K562 (cell line): ENCODE data around the gene RXRA. TPM values are rescaled to one million over a fixed set of nuclear protein-coding genes. Genes with fewer than 3 reads are reported as not detected.

Source experiments
- ATAC-seq: fragments of 200-7000 bp; cut with Tn5 transposase; 3 replicates; pipeline ENCODE4 v1.9.1; 2020; ENCODE audit warnings: moderate library complexity
- BruUV-seq: library from RNA; stranded (reverse); fragments of 400-500 nt; replicated peaks from 2 replicates; lab custom pipeline; 2021; lab: Mats Ljungman, UMichigan
- CTCF ChIA-PET: fragments of 300-600 bp; formaldehyde crosslinking; extraction: SDS; loops from one replicate; lab custom pipeline; 2021; ENCODE audit warnings: low intra/inter-chr PET ratio; lab: Yijun Ruan, JAX
- POLR2A ChIA-PET: fragments of 300-600, 350-650 bp; sonication (Branson Sonifier 250); formaldehyde crosslinking; extraction: SDS; loops from one replicate; lab custom pipeline; 2021; ENCODE audit warnings: antibody characterized with exemption, inconsistent platforms; lab: Yijun Ruan, JAX
- DNase-seq, 4 experiments: peaks; one replicate each; pipeline versions ENCODE4 v3.0.0 to v3.0.0-alpha.2; 2011 to 2018; ENCODE audit warnings: low spot score in 3 of 4, mixed read lengths in 3 of 4; ENCODE audit errors: extremely low read depth in 1 of 4
- FAIRE-seq: peaks from 2 replicates; lab custom pipeline; 2011; peaks lifted over from hg19 to GRCh38; lab: Jason Lieb, UNC
- H2AFZ ChIP-seq: 2 replicates; pipeline ENCODE4 v1.6.0; 2011; ENCODE audit warnings: low read depth, low read length, control low read depth, inconsistent platforms
- H3K27ac ChIP-seq: fragments of 200-600 bp; 3 replicates; pipeline ENCODE4 v1.8.0; 2011; ENCODE audit warnings: low read depth, mild to moderate bottlenecking, control low read depth, inconsistent platforms, low read length, moderate library complexity, mixed read lengths; ENCODE audit errors: extremely low read depth
- H3K27me3 ChIP-seq, 2 experiments: fragments of 300-600 bp in 1 of 2; 2 replicates in 1 of 2; 3 replicates in 1 of 2; pipeline versions ENCODE4 v1.6.0 to v1.8.0; 2011; ENCODE audit warnings: inconsistent platforms in 2 of 2, low read length in 2 of 2, mild to moderate bottlenecking in 1 of 2, mixed read lengths in 1 of 2, moderate library complexity in 1 of 2; ENCODE audit not compliant: control insufficient read depth in 2 of 2, insufficient read depth in 2 of 2
- H3K36me3 ChIP-seq: fragments of 300-600 bp; 3 replicates; pipeline ENCODE4 v1.8.0; 2011; ENCODE audit warnings: mild to moderate bottlenecking, low read length, inconsistent platforms; ENCODE audit not compliant: control insufficient read depth, insufficient read depth
- H3K4me1 ChIP-seq, 2 experiments: fragments of 200-600 bp in 1 of 2; replicated peaks in 1 of 2; 2 replicates in 1 of 2; 3 replicates in 1 of 2; pipeline versions ENCODE4 v1.5.1 to v1.8.0; 2011; ENCODE audit warnings: inconsistent platforms in 2 of 2, low read length in 2 of 2, mild to moderate bottlenecking in 1 of 2, mixed read lengths in 1 of 2, moderate library complexity in 1 of 2; ENCODE audit not compliant: control insufficient read depth in 2 of 2, insufficient read depth in 2 of 2
- H3K4me2 ChIP-seq: 2 replicates; pipeline ENCODE4 v1.6.1; 2011; ENCODE audit warnings: low read length, control low read depth, inconsistent platforms, mixed read lengths; ENCODE audit not compliant: insufficient read depth
- H3K4me3 ChIP-seq: fragments of 200-600 bp; sonication (generic), shearing (Covaris generic); 2 replicates; pipeline ENCODE4 v1.5.1; 2016; ENCODE audit warnings: control low read depth, inconsistent platforms
- H3K79me2 ChIP-seq: fragments of 200-600 bp; 3 replicates; pipeline ENCODE4 v1.8.0; 2011; ENCODE audit warnings: low read length, inconsistent platforms; ENCODE audit not compliant: control insufficient read depth, insufficient read depth
- H3K9ac ChIP-seq, 2 experiments: 2 replicates each; pipeline versions ENCODE4 v1.6.0 to v1.6.1; 2011; ENCODE audit warnings: low read depth in 2 of 2, low read length in 2 of 2, control low read depth in 1 of 2, inconsistent platforms in 1 of 2, mild to moderate bottlenecking in 1 of 2, mixed read lengths in 1 of 2; ENCODE audit not compliant: insufficient read depth in 1 of 2
- H3K9me1 ChIP-seq: one replicate; pipeline ENCODE4 v1.6.0; 2011; ENCODE audit warnings: inconsistent platforms, mild to moderate bottlenecking, low read length, moderate library complexity; ENCODE audit not compliant: control insufficient read depth, insufficient read depth
- H3K9me3 ChIP-seq: replicated peaks from 2 replicates; pipeline ENCODE4 v1.5.1; 2011; ENCODE audit warnings: low read depth, low read length, inconsistent platforms; ENCODE audit not compliant: control insufficient read depth, insufficient read depth
- H4K20me1 ChIP-seq: replicated peaks from 2 replicates; pipeline ENCODE4 v1.6.1; 2011; ENCODE audit warnings: low read length, inconsistent platforms, mixed read lengths; ENCODE audit not compliant: control insufficient read depth, insufficient read depth
- CCAR2 ChIP-seq: fragments of 200-400 bp; formaldehyde crosslinking; IDR thresholded peaks from 2 replicates; pipeline ENCODE4 v1.6.1; 2017; ENCODE audit warnings: mild to moderate bottlenecking, low read depth, low read length
- DLX4 ChIP-seq: fragments of 250-450 bp; sonication (Bioruptor Pico); IDR thresholded peaks from 2 replicates; pipeline ENCODE4 v1.6.1; 2021; ENCODE audit warnings: mild to moderate bottlenecking
- ELF4 ChIP-seq: fragments of 450-650 bp; formaldehyde crosslinking; IDR thresholded peaks from 2 replicates; pipeline ENCODE4 v1.4.0; 2022; ENCODE audit warnings: missing genetic modification characterization
- KAT8 ChIP-seq: fragments of 450-650 bp; IDR thresholded peaks from 2 replicates; pipeline ENCODE4 v1.6.1; 2016; ENCODE audit warnings: low read depth, mild to moderate bottlenecking
- MAFF ChIP-seq: IDR thresholded peaks from 2 replicates; pipeline ENCODE4 v1.6.1; 2012; ENCODE audit warnings: low read length, improper control_type of control experiment
- MYC ChIP-seq, 2 experiments: fragments of 250-450 bp in 1 of 2; sonication (Bioruptor Pico) in 1 of 2; IDR thresholded peaks; 2 replicates each; pipeline versions ENCODE4 v1.5.1 to v1.6.1; 2012 to 2021; ENCODE audit warnings: low read depth in 2 of 2, borderline replicate concordance in 1 of 2, improper control_type of control experiment in 1 of 2, low read length in 1 of 2, mild to moderate bottlenecking in 1 of 2, moderate library complexity in 1 of 2
- PREB ChIP-seq: sonication (generic); formaldehyde crosslinking; IDR thresholded peaks from 2 replicates; pipeline ENCODE4 v1.8.1; 2023; ENCODE audit warnings: mild to moderate bottlenecking, missing genetic modification reagents
- RBM15 ChIP-seq: fragments of 200-400 bp; formaldehyde crosslinking; IDR thresholded peaks from 2 replicates; pipeline ENCODE4 v1.6.1; 2018; ENCODE audit warnings: mild to moderate bottlenecking, low read length, moderate library complexity; ENCODE audit not compliant: insufficient read depth
- TOE1 ChIP-seq, 2 experiments: fragments of 450-650 bp in 1 of 2; sonication (generic) in 1 of 2; formaldehyde crosslinking in 1 of 2; IDR thresholded peaks; 2 replicates each; pipeline versions ENCODE4 v1.7.1 to v1.8.0; 2016 to 2022; ENCODE audit warnings: borderline replicate concordance in 2 of 2, mild to moderate bottlenecking in 2 of 2, antibody characterized with exemption in 1 of 2, inconsistent platforms in 1 of 2, low read depth in 1 of 2, missing genetic modification reagents in 1 of 2, moderate library complexity in 1 of 2
- ZNF3 ChIP-seq: fragments of 250-450 bp; sonication (Bioruptor Pico); IDR thresholded peaks from 2 replicates; pipeline ENCODE4 v1.5.0; 2021; ENCODE audit warnings: mild to moderate bottlenecking, moderate library complexity
- WGBS: fragments of 100-300 bp; shearing (Covaris generic); methylation state at CpG from one replicate; pipeline ENCODE4 v1.1.6; 2016; ENCODE audit warnings: low coverage, mixed read lengths; ENCODE audit not compliant: insufficient coverage; ENCODE audit errors: missing lambda C conversion rate; 5-methylcytosine and 5-hydroxymethylcytosine counted together
- in situ Hi-C: fragments of 300-500 bp; cut with MboI; formaldehyde crosslinking; loops from 4 replicates; pipeline ENCODE4 v1.15.0; 2018; ENCODE audit warnings: inconsistent platforms, mixed read lengths
- intact Hi-C: fragments of 100-400 bp; cut with micrococcal nuclease; formaldehyde crosslinking; loops from 2 replicates; pipeline ENCODE4 v1.14.2; 2022
- polyA plus RNA-seq, 8 experiments: library from polyadenylated mRNA; depleted of rRNA in 4 of 8; stranded (reverse) in 5 of 8; unstranded in 3 of 8; fragments of >200 nt; fragmentation: Nextera tagmentation in 2 of 8; fragmentation: Illumina TruSeq in 1 of 8; extraction: Ambion mirVana in 2 of 8; extraction: Trizol in 1 of 8; gene quantifications; 2 replicates each; pipeline versions ENCODE4 v1.2.1 to v1.2.3, GENCODE V29; 2011 to 2014; ENCODE audit warnings: inconsistent platforms in 1 of 8, missing spikeins in 1 of 8
- total RNA-seq, 7 experiments: library from RNA; depleted of rRNA in 6 of 7; stranded (reverse); fragments of >200 nt in 6 of 7; fragmentation: Illumina TruSeq in 2 of 7; extraction: Trizol in 2 of 7; gene quantifications; 2 replicates each; pipeline versions ENCODE4 v1.2.1 to v1.2.3, GENCODE V29; 2011 to 2021; ENCODE audit warnings: low replicate concordance in 1 of 7
- TF ChIP-seq, protein P1 (sequence below): sonication (generic); formaldehyde crosslinking; IDR thresholded peaks from 2 replicates; pipeline ENCODE4 v1.8.0; 2022; ENCODE audit warnings: mild to moderate bottlenecking, missing genetic modification reagents
- TF ChIP-seq, protein P2 (sequence below): fragments of 450-650 bp; IDR thresholded peaks from 2 replicates; pipeline ENCODE4 v1.6.1; 2017; ENCODE audit warnings: antibody characterized with exemption, mild to moderate bottlenecking

RXRA gene
- total and polyA plus RNA-seq, 9 of the 15 experiments (the other 6 are each of a cell fraction or from before 2014, with no cell fraction given): 0.35 to 23.6 (median 4.6) TPM

- no peak for TF ChIP-seq MYC (IDR thresholded peaks at IDR 0.05; ENCODE audit: low read depth, low read length)
- no peak for TF ChIP-seq MYC (CRISPR knock-in tag; IDR thresholded peaks at IDR 0.05; ENCODE audit: borderline replicate concordance, low read depth)
- no peak for TF ChIP-seq DLX4 (CRISPR knock-in tag)
- no peak for TF ChIP-seq PREB (CRISPR knock-in tag)
- TF ChIP-seq, protein P1, sequence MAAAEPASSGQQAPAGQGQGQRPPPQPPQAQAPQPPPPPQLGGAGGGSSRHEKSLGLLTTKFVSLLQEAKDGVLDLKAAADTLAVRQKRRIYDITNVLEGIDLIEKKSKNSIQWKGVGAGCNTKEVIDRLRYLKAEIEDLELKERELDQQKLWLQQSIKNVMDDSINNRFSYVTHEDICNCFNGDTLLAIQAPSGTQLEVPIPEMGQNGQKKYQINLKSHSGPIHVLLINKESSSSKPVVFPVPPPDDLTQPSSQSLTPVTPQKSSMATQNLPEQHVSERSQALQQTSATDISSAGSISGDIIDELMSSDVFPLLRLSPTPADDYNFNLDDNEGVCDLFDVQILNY (CRISPR knock-in tag): no peak
Measured at GRCh38 chr9:134476272-134476941, 150.2 kb downstream of the RXRA start (continued).

DNA sequence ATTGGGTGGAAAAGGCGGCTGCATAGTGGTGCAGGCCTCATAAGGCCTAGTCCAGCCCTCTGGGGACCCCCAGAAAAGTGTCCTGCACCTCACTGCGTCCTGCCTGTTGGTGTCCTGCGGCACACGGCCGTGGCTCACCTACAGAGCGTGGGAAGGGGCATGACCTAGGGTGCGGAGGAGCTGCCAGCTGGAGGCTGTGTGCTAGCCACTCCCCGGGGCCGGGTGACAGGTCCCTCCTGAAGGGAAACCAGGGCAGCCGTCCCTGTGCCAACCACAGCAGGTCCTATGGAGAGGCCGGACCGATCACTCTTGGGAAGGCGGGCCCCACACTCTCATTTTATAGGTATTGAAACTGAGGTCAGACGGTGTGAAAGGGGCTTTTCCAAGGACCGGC lies 150.7 kb downstream of the RXRA start:
- Histone ChIP-seq H3K9me1 (no peaks in the 10 kb centered on the region), H4K20me1 (no peaks in the 10 kb centered on the region; the same call in 1 of the 2 replicates), H3K4me2 (no peak overlapping the region), H3K27me3 (peaks cover 9 to 49% of the 10 kb centered on the region in 2 experiments), H3K79me2 (no peaks in the 10 kb centered on the region), H3K9ac (no peak overlapping the region), H3K4me3 (no peak overlapping the region), H2AFZ (no peak overlapping the region), H3K9me3 (no peaks in the 10 kb centered on the region), H3K36me3 (no peaks in the 10 kb centered on the region), H3K27ac (no peak overlapping the region), H3K4me1 (peaks cover 0 to 3% of the 10 kb centered on the region in 2 experiments; a peak in 1 of 5 replicates)
- whole genome bisulfite sequencing: 10% methylated on average over 15 of the region's 15 CpGs
- ChIA-PET POLR2A (interaction anchor here (0.7 kb wide), 1 partner anchor 18 kb away, joined by 3 read pairs; no protein-coding TSS in a partner anchor), CTCF (no interaction called here)
- BruUV-seq: no TSS peak
- in situ Hi-C loops: no loop called here
- intact Hi-C loops: no loop called here
- TF ChIP-seq RBM15: no peak
- TF ChIP-seq CCAR2: no peak
- TF ChIP-seq MAFF: no peak
- no peak for TF ChIP-seq ZNF3 (CRISPR knock-in tag)
- no peak for TF ChIP-seq ELF4 (CRISPR knock-in tag)
- TF ChIP-seq, protein P2, sequence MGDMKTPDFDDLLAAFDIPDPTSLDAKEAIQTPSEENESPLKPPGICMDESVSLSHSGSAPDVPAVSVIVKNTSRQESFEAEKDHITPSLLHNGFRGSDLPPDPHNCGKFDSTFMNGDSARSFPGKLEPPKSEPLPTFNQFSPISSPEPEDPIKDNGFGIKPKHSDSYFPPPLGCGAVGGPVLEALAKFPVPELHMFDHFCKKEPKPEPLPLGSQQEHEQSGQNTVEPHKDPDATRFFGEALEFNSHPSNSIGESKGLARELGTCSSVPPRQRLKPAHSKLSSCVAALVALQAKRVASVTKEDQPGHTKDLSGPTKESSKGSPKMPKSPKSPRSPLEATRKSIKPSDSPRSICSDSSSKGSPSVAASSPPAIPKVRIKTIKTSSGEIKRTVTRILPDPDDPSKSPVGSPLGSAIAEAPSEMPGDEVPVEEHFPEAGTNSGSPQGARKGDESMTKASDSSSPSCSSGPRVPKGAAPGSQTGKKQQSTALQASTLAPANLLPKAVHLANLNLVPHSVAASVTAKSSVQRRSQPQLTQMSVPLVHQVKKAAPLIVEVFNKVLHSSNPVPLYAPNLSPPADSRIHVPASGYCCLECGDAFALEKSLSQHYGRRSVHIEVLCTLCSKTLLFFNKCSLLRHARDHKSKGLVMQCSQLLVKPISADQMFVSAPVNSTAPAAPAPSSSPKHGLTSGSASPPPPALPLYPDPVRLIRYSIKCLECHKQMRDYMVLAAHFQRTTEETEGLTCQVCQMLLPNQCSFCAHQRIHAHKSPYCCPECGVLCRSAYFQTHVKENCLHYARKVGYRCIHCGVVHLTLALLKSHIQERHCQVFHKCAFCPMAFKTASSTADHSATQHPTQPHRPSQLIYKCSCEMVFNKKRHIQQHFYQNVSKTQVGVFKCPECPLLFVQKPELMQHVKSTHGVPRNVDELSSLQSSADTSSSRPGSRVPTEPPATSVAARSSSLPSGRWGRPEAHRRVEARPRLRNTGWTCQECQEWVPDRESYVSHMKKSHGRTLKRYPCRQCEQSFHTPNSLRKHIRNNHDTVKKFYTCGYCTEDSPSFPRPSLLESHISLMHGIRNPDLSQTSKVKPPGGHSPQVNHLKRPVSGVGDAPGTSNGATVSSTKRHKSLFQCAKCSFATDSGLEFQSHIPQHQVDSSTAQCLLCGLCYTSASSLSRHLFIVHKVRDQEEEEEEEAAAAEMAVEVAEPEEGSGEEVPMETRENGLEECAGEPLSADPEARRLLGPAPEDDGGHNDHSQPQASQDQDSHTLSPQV: no peak
- TF ChIP-seq TOE1 (IDR thresholded peaks at IDR 0.05; ENCODE audit: borderline replicate concordance): no peak
- no peak for TF ChIP-seq TOE1 (CRISPR knock-in tag; IDR thresholded peaks at IDR 0.05; ENCODE audit: borderline replicate concordance, low read depth)
- no peak for TF ChIP-seq KAT8
- ATAC-seq: no peak
- DNase-seq: no peak
- FAIRE-seq: no peak
